ENCODE data around the gene RGPD5. TPM values are rescaled to one million over a fixed set of nuclear protein-coding genes. Genes with fewer than 3 reads are reported as not detected.
"Not testable (repeated sequence)": the region's sequence is repeated elsewhere in the genome, so short reads cannot be mapped to it uniquely, and the experiment has no call there.

RGPD5 gene
- total RNA-seq, 2 donors from 2014 or later: 25.7 to 42.8 TPM

DNA sequence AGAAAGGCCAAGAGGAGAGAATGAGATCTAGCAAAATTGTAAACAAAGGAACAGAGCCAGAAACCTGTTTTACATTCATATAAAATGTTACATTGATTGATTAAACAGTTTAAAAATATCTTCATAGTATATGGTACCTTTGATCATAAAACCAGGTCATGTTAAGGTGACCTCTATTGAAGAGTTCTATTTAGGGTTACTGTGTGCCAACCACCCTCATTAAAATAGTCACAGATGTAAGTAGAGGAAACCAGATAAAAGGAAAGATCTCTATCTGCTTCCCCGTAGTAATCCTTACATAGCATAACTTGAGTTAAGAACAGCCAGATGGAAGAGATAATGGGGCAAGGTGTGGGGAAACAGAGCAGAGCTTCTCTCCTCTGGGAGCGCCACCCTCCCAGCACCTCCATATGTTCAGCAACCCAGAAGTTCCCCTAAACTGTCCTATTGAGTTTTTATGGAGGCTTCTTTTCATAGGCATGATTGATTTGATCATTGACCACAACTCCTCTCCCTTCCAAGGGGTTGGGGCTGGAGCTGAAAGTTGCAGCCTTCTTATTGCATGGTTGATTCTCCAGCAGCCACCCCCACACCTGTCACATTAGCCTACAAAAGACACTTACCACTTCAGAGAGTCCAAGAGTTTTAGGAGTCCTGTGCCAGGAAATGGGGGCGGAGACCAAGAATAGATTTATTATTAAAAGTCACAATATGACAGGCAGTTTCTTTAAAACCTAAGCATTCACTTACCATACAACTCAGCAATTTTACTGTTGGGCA, 101.2 kb downstream of the RGPD5 start:
- H3K4me1 ChIP-seq; ATAC-seq; H3K36me3 ChIP-seq (replicated peaks in 1 of 2; ENCODE audit: insufficient read depth in 1 of 2, low read depth in 2 of 2); DNase-seq; H3K27ac ChIP-seq; H3K4me3 ChIP-seq; H3K27me3 ChIP-seq; H3K9me3 ChIP-seq; intact Hi-C loops (cut with DNase I): not testable (repeated sequence)
- WGBS, 2 donors: no CpG with 5 or more reads among the region's 3 CpGs

DNA sequence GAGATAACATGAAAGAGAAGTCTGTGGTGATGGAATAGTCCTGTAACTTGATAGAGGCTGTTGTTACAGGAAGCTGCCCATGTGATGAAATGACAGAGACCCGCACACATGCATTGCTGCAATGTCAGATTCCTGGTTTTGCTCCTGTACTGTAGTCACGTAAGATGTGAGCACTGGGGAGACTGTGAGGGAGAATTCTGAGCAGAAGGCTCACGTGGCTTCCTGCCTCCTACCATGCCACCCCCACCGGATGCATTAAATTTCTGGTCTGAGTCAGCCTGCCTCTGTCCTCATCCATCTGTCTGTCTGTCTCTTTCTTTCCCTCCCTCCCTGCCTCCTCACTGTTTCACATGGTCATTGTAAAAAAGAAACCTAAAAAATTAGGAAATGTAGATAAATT, 102.1 kb downstream of the RGPD5 start:
- H3K4me3 ChIP-seq; intact Hi-C loops (cut with DNase I); H3K4me1 ChIP-seq; H3K9me3 ChIP-seq; DNase-seq; H3K36me3 ChIP-seq (replicated peaks in 1 of 2; ENCODE audit: insufficient read depth in 1 of 2, low read depth in 2 of 2); ATAC-seq; H3K27me3 ChIP-seq; H3K27ac ChIP-seq: not testable (repeated sequence)
- WGBS, 2 donors: no CpG with 5 or more reads among the region's 4 CpGs

DNA sequence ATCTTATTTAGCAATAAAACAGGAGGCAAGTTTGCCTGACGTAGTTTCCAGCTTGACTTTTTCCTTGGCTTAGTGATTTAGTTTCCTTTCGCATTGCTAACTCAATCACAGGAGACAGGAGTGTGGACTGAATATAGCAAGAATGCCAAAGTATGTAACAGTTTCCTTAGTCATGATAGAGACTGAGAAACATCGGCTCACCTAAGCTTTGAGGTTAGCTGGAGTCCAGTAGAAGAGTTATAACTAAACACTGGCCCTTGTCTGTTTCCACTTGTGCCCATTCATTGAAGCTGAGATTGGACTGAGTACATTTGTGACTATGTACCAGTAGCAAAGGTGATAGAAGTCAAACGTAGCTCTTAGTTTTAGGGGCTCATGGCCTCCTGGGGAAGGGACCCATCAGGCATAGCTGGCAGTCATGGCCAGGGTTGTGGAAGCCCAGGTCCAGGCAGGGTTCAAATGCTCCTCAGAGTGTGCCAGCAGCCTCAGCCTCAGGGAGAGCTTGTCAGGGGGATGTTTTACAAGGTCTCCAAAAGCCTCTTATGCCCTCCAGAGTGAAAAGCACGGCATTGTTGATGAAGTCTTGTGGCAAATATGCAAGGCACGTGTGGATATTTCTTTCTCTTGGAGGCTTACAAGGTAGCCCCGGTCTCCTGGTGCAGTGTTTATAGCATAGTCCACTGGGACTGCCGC, 103.8 kb downstream of the RGPD5 start:
- ATAC-seq, H3K9me3 ChIP-seq, H3K27me3 ChIP-seq: not testable (repeated sequence)

DNA sequence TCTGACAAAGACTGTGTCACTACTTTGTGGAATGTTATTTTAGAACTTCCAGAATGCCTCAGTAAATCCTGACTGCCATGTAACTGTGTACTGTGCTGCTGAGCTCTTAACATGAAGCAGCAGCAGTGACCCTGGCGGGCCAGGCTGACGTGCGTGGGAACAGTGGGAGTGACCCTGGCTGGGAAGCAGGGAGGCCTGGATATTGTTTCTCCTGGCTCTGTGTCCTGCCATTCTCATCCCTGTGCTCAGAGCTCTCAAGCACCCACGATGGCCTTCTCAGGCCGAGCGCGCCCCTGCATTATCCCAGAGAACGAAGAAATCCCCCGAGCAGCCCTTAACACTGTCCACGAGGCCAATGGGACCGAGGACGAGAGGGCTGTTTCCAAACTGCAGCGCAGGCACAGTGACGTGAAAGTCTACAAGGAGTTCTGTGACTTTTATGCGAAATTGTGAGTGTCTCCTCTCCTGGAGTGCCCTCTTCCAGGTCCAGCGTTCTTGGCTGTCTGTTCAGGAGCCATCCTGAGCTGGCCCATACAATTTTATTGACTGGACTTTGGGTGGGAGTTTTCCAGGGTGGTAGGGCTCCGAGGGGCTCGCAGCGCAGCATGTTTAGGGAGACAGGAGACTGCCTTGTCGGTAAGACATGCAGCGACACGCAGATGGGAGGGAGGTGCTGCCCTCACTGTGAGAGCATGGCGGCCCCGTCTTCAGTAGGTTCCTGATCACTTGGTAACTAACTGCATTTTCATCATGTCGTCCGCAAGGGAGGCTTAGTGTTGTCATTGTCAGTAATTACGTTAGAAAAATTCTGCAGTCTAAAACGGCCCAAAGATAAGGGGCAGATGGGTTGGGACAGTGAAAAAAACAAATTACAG, 104.6 kb downstream of the RGPD5 start, which contains the start of gene LIMS3:
Gene LIMS3 (plus strand): TSS at position 227 of the 875 bp plus-strand sequence. CDS start 41 bp downstream, at position 268.
- intact Hi-C loops (cut with DNase I); DNase-seq; H3K9me3 ChIP-seq; H3K4me1 ChIP-seq; H3K4me3 ChIP-seq; H3K27ac ChIP-seq; H3K27me3 ChIP-seq; H3K36me3 ChIP-seq (replicated peaks in 1 of 2; ENCODE audit: insufficient read depth in 1 of 2, low read depth in 2 of 2): not testable (repeated sequence)
- peak; percentile 83 for ATAC-seq
- no CpG with 5 or more reads among the region's 28 CpGs for WGBS, 2 donors

More for the DNA sequence above, 103.8 kb downstream of the RGPD5 start:
- H3K27ac ChIP-seq; H3K4me1 ChIP-seq; DNase-seq; H3K4me3 ChIP-seq; H3K36me3 ChIP-seq (replicated peaks in 1 of 2; ENCODE audit: insufficient read depth in 1 of 2, low read depth in 2 of 2); intact Hi-C loops (cut with DNase I): not testable (repeated sequence)
- no CpG with 5 or more reads among the region's 8 CpGs for WGBS, 2 donors

DNA sequence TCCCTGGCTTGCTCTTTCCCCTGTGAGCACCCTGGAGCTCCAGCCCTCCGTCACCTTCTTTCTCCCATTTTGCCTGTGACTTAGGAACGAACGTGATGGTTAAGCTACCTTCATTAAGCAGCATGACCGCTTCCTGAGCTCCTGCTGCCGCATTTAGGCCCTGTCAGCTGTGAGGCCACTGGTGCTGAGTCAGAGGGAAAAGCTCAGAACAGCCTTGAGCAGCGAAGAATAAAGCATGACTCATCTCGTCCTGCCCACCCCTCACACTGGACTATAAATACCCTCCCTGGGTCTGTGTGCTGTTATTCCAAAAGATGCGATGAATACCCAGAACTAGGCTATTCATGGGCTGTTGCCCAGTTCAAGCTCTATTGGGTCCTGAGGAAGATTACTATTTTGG, 111.7 kb downstream of the RGPD5 start:
- WGBS, 2 donors: no CpG with 5 or more reads among the region's 8 CpGs
- intact Hi-C loops (cut with DNase I): not testable (repeated sequence)

More for the DNA sequence above, 111.7 kb downstream of the RGPD5 start:
- not testable (repeated sequence) for H3K4me3 ChIP-seq; H3K27ac ChIP-seq; H3K36me3 ChIP-seq (replicated peaks in 1 of 2; ENCODE audit: insufficient read depth in 1 of 2, low read depth in 2 of 2); H3K27me3 ChIP-seq; DNase-seq; H3K4me1 ChIP-seq; H3K9me3 ChIP-seq
- ATAC-seq: peak; percentile 65

Other genes starting within 250 kb of the RGPD5 start
- 10 to 100 TPM; 44.9 to 46.5 TPM for gene SEPTIN10, start 180.3 kb upstream of the RGPD5 start, total RNA-seq
- gene SOWAHC, start 179.9 kb upstream of the RGPD5 start, total RNA-seq: 10 to 100 TPM in 1 of 2 donors, 1 to 10 TPM in 1; 8.8 to 11.2 TPM
- gene LIMS3, start 104.4 kb downstream of the RGPD5 start, total RNA-seq: 1 to 10 TPM; 4.7 to 4.9 TPM

Measured in body of pancreas (tissue), 4 donors.